OCI-LY1 (cell line): ENCODE results near the gene FIBP.
A peak's percentile ranks its signal among the peaks of the same experiment; 100 is the strongest.

Experiments
- CTCF ChIP-seq: fragments of 200-600 bp; sonication (generic), shearing (Covaris generic); IDR thresholded peaks from 2 replicates; pipeline ENCODE4 v1.5.1; 2017; ENCODE audit warnings: mild to moderate bottlenecking, antibody characterized with exemption, low read length, moderate library complexity, mixed read lengths
- EZH2 ChIP-seq: fragments of 200-600 bp; sonication (generic), shearing (Covaris generic); IDR thresholded peaks from 2 replicates; pipeline ENCODE4 v1.8.0; 2017; ENCODE audit warnings: borderline replicate concordance, mixed run types, mild to moderate bottlenecking, antibody characterized with exemption, low read length, moderate library complexity, mixed read lengths

GRCh38 chr11:65891219-65892136, 3.2 kb upstream of the FIBP start:
- no peak for TF ChIP-seq EZH2
- TF ChIP-seq CTCF = peak; percentile 66
